Mesenchymal stem cell (in vitro differentiated cells and primary cell): ENCODE results near the gene RPGRIP1L.

Source experiments
- DNase-seq: peaks from one replicate; pipeline ENCODE4 v3.0.0-alpha.2; 2013
- H2AFZ ChIP-seq: one replicate; pipeline ENCODE4 v1.6.1; 2013; ENCODE audit warnings: low read depth, mild to moderate bottlenecking, control low read depth, inconsistent platforms, low read length, moderate library complexity
- H2AK5ac ChIP-seq: 2 replicates; pipeline ENCODE4 v1.6.1; 2013; ENCODE audit warnings: low read length, moderate library complexity, mild to moderate bottlenecking, inconsistent platforms; ENCODE audit not compliant: severe bottlenecking
- H2BK120ac ChIP-seq: one replicate; pipeline ENCODE4 v1.6.1; 2013; ENCODE audit warnings: low read depth, mild to moderate bottlenecking, inconsistent platforms, low read length, moderate library complexity
- H2BK12ac ChIP-seq, 2 experiments: one replicate each; pipeline ENCODE4 v1.6.1; 2013; ENCODE audit warnings: inconsistent platforms in 2 of 2, low read length in 2 of 2, mild to moderate bottlenecking in 2 of 2, moderate library complexity in 2 of 2, control low read depth in 1 of 2
- H2BK15ac ChIP-seq: one replicate; pipeline ENCODE4 v1.6.1; 2013; ENCODE audit warnings: mild to moderate bottlenecking, low read depth, inconsistent platforms; ENCODE audit not compliant: poor library complexity, severe bottlenecking
- H2BK5ac ChIP-seq: 2 replicates; pipeline ENCODE4 v1.6.1; 2013; ENCODE audit warnings: low read depth, mild to moderate bottlenecking, low read length, control low read depth, inconsistent platforms; ENCODE audit not compliant: poor library complexity, severe bottlenecking
- H3K14ac ChIP-seq, 2 experiments: one replicate each; pipeline ENCODE4 v1.6.1; 2013; ENCODE audit warnings: inconsistent platforms in 2 of 2, low read length in 2 of 2, control low read depth in 1 of 2, mild to moderate bottlenecking in 1 of 2, moderate library complexity in 1 of 2
- H3K18ac ChIP-seq, 2 experiments: one replicate each; pipeline ENCODE4 v1.6.1; 2013; ENCODE audit warnings: inconsistent platforms in 2 of 2, low read length in 2 of 2, control low read depth in 1 of 2, low read depth in 1 of 2, mild to moderate bottlenecking in 1 of 2
- H3K23ac ChIP-seq, 2 experiments: one replicate each; pipeline ENCODE4 v1.6.1; 2013; ENCODE audit warnings: inconsistent platforms in 2 of 2, low read length in 2 of 2, mild to moderate bottlenecking in 2 of 2, moderate library complexity in 2 of 2, control low read depth in 1 of 2
- H3K27ac ChIP-seq: 2 replicates; pipeline ENCODE4 v1.5.1; 2013; ENCODE audit warnings: mild to moderate bottlenecking, moderate library complexity, low read length, control low read depth, inconsistent platforms; ENCODE audit not compliant: poor library complexity, severe bottlenecking
- H3K27me3 ChIP-seq, 2 experiments: 2 replicates each; pipeline versions ENCODE4 v1.6.1 to v1.7.0; 2013; ENCODE audit warnings: low read length in 2 of 2, mild to moderate bottlenecking in 2 of 2, moderate library complexity in 2 of 2, control low read depth in 1 of 2, inconsistent platforms in 1 of 2; ENCODE audit not compliant: control insufficient read depth in 1 of 2, insufficient read depth in 1 of 2
- H3K36me3 ChIP-seq, 2 experiments: 2 replicates each; pipeline versions ENCODE4 v1.6.1 to v1.7.0; 2013; ENCODE audit warnings: low read length in 2 of 2, control low read depth in 1 of 2, inconsistent platforms in 1 of 2, low read depth in 1 of 2, mild to moderate bottlenecking in 1 of 2; ENCODE audit not compliant: insufficient read depth in 2 of 2, control insufficient read depth in 1 of 2
- H3K4ac ChIP-seq, 2 experiments: one replicate each; pipeline ENCODE4 v1.6.1; 2013; ENCODE audit warnings: inconsistent platforms in 2 of 2, low read length in 2 of 2, mild to moderate bottlenecking in 2 of 2, moderate library complexity in 2 of 2, control low read depth in 1 of 2, low read depth in 1 of 2
- H3K4me1 ChIP-seq: 2 replicates; pipeline ENCODE4 v1.6.1; 2013; ENCODE audit warnings: low read depth, low read length, control low read depth; ENCODE audit not compliant: control insufficient read depth, insufficient read depth
- H3K4me2 ChIP-seq: 2 replicates; pipeline ENCODE4 v1.6.1; 2013; ENCODE audit warnings: low read length, mild to moderate bottlenecking, inconsistent platforms; ENCODE audit not compliant: poor library complexity, severe bottlenecking
- H3K4me3 ChIP-seq, 2 experiments: 2 replicates each; pipeline versions ENCODE4 v1.5.1 to v1.7.0; 2013; ENCODE audit warnings: low read length in 2 of 2, mild to moderate bottlenecking in 2 of 2, control low read depth in 1 of 2, low read depth in 1 of 2; ENCODE audit not compliant: insufficient read depth in 1 of 2
- H3K79me1 ChIP-seq: replicated peaks from 2 replicates; pipeline ENCODE4 v1.6.1; 2013; ENCODE audit warnings: mild to moderate bottlenecking, control low read depth, low read length, inconsistent platforms; ENCODE audit not compliant: poor library complexity, severe bottlenecking
- H3K9ac ChIP-seq: 2 replicates; pipeline ENCODE4 v1.7.0; 2013; ENCODE audit warnings: mild to moderate bottlenecking, low read length, moderate library complexity
- H3K9me3 ChIP-seq: 2 replicates; pipeline ENCODE4 v1.7.0; 2013; ENCODE audit warnings: mild to moderate bottlenecking, low read length; ENCODE audit not compliant: control insufficient read depth
- H4K8ac ChIP-seq: one replicate; pipeline ENCODE4 v1.6.1; 2013; ENCODE audit warnings: inconsistent platforms, mild to moderate bottlenecking, low read length, moderate library complexity
- H4K91ac ChIP-seq: one replicate; pipeline ENCODE4 v1.6.1; 2013; ENCODE audit warnings: mild to moderate bottlenecking, low read length, inconsistent platforms
- WGBS: methylation state at CpG from one replicate; pipeline ENCODE4 v1.1.7; 2013; ENCODE audit warnings: mixed read lengths; 5-methylcytosine and 5-hydroxymethylcytosine counted together

Gene RPGRIP1L

GRCh38 chr16:53580038-53580802, 123.4 kb downstream of the RPGRIP1L start:
- Histone ChIP-seq H2BK120ac (peak overlapping the region; percentile 2), H3K23ac (no peak overlapping the region), H3K4ac (no peak overlapping the region), H2BK12ac (no peak overlapping the region), H2BK15ac (no peak overlapping the region), H3K27me3 (no peaks in the 10 kb centered on the region), H4K8ac (no peak overlapping the region), H2BK5ac (no peak overlapping the region), H3K4me1 (no peaks in the 10 kb centered on the region), H3K36me3 (no peaks in the 10 kb centered on the region), H3K79me1 (no peaks in the 10 kb centered on the region), H3K9ac (no peak overlapping the region), H3K18ac (no peak overlapping the region), H2AK5ac (no peak overlapping the region), H3K27ac (no peak overlapping the region), H3K14ac (no peak overlapping the region), H3K4me3 (no peak overlapping the region), H3K9me3 (no peaks in the 10 kb centered on the region), H4K91ac (no peak overlapping the region), H2AFZ (no peak overlapping the region), H3K4me2 (no peak overlapping the region)
- no peak for DNase-seq
- 93% methylated on average over 11 of the region's 12 CpGs for WGBS

GRCh38 chr16:53576904-53577303, 126.8 kb downstream of the RPGRIP1L start:
- H2AK5ac ChIP-seq = no peak overlapping the region
- no peak overlapping the region for H3K27ac ChIP-seq
- DNase-seq = no peak
- no peak overlapping the region for H2BK15ac ChIP-seq
- no peak overlapping the region for H3K9ac ChIP-seq
- peak overlapping the region; percentile 37 for H2AFZ ChIP-seq
- H3K79me1 ChIP-seq = no peaks in the 10 kb centered on the region
- no peak overlapping the region for H3K18ac ChIP-seq
- H4K91ac ChIP-seq = no peak overlapping the region
- no peak overlapping the region for H3K23ac ChIP-seq
- H3K4ac ChIP-seq = no peak overlapping the region
- H3K9me3 ChIP-seq = peaks cover 16% of the 10 kb centered on the region
- no peak overlapping the region for H4K8ac ChIP-seq
- H2BK12ac ChIP-seq = no peak overlapping the region
- no peaks in the 10 kb centered on the region for H3K4me1 ChIP-seq
- H3K36me3 ChIP-seq = no peaks in the 10 kb centered on the region
- no peak overlapping the region for H3K4me2 ChIP-seq
- no peak overlapping the region for H2BK5ac ChIP-seq
- H3K4me3 ChIP-seq = no peak overlapping the region
- no peak overlapping the region for H2BK120ac ChIP-seq
- no peak overlapping the region for H3K14ac ChIP-seq
- no peaks in the 10 kb centered on the region for H3K27me3 ChIP-seq
- WGBS = 80% methylated on average over 5 of the region's 5 CpGs

GRCh38 chr16:53576210-53576609, 127.4 kb downstream of the RPGRIP1L start:
- Histone ChIP-seq H3K9me3 (peaks cover 23% of the 10 kb centered on the region), H3K4ac (no peak overlapping the region), H3K9ac (no peak overlapping the region), H2BK12ac (no peak overlapping the region), H2BK120ac (no peak overlapping the region), H4K91ac (no peak overlapping the region), H2AFZ (no peak overlapping the region), H3K4me1 (no peaks in the 10 kb centered on the region), H3K27ac (no peak overlapping the region), H2BK15ac (no peak overlapping the region), H2AK5ac (no peak overlapping the region), H3K36me3 (no peaks in the 10 kb centered on the region), H3K23ac (no peak overlapping the region), H3K79me1 (no peaks in the 10 kb centered on the region), H3K14ac (no peak overlapping the region), H3K27me3 (no peaks in the 10 kb centered on the region), H3K4me3 (no peak overlapping the region), H4K8ac (no peak overlapping the region), H3K18ac (no peak overlapping the region), H3K4me2 (no peak overlapping the region), H2BK5ac (no peak overlapping the region)
- WGBS = 83% methylated on average over 4 of the region's 4 CpGs
- no peak for DNase-seq

- Histone ChIP-seq H2BK15ac (no peak overlapping the region), H2AFZ (no peak overlapping the region), H3K4me1 (no peaks in the 10 kb centered on the region), H2AK5ac (no peak overlapping the region), H3K36me3 (no peaks in the 10 kb centered on the region), H3K9ac (no peak overlapping the region), H4K91ac (no peak overlapping the region), H3K27ac (no peak overlapping the region), H2BK12ac (no peak overlapping the region), H3K14ac (no peak overlapping the region), H4K8ac (no peak overlapping the region), H2BK5ac (no peak overlapping the region), H3K27me3 (peaks cover 3 to 9% of the 10 kb centered on the region in 2 experiments), H3K4ac (no peak overlapping the region), H3K18ac (no peak overlapping the region), H3K4me2 (no peak overlapping the region), H3K4me3 (no peak overlapping the region), H3K79me1 (no peaks in the 10 kb centered on the region), H2BK120ac (no peak overlapping the region), H3K9me3 (peaks cover 36% of the 10 kb centered on the region), H3K23ac (no peak overlapping the region)
- DNase-seq = no peak
These were observed 131.9 kb downstream of the RPGRIP1L start for GRCh38 chr16:53571763-53572162.
